SJCRH30 (cell line): ENCODE measurements around the gene PCCA. TPM values are rescaled to one million over a fixed set of nuclear protein-coding genes. Genes with fewer than 3 reads are reported as not detected.

Experiments used
- DNase-seq, 2 experiments: peaks; one replicate each; pipeline ENCODE4 v3.0.0-alpha.2; 2015 to 2020
- H3K27ac ChIP-seq: fragments of 250-450 bp; sonication (Bioruptor Pico); 2 replicates; pipeline ENCODE4 v1.5.1; 2020; ENCODE audit warnings: mild to moderate bottlenecking, moderate library complexity
- H3K27me3 ChIP-seq: fragments of 250-450 bp; sonication (Bioruptor Pico); 2 replicates; pipeline ENCODE4 v1.5.1; 2020; ENCODE audit warnings: mild to moderate bottlenecking, moderate library complexity
- H3K36me3 ChIP-seq: fragments of 250-450 bp; sonication (Bioruptor Pico); 2 replicates; pipeline ENCODE4 v1.5.1; 2020; ENCODE audit warnings: mild to moderate bottlenecking, moderate library complexity
- H3K4me1 ChIP-seq: fragments of 250-450 bp; sonication (Bioruptor Pico); 2 replicates; pipeline ENCODE4 v1.5.1; 2020; ENCODE audit warnings: mild to moderate bottlenecking, moderate library complexity
- H3K4me3 ChIP-seq: fragments of 250-450 bp; sonication (Bioruptor Pico); 2 replicates; pipeline ENCODE4 v1.5.1; 2020; ENCODE audit warnings: mild to moderate bottlenecking, moderate library complexity
- H3K9me3 ChIP-seq: fragments of 250-450 bp; sonication (Bioruptor Pico); replicated peaks from 2 replicates; pipeline ENCODE4 v1.5.1; 2020; ENCODE audit warnings: mild to moderate bottlenecking, moderate library complexity
- total RNA-seq: library from RNA; depleted of rRNA; stranded (reverse); fragments of >200 nt; shearing (Covaris generic); gene quantifications from 2 replicates; pipeline ENCODE4 v1.2.3, GENCODE V29; 2014

The PCCA gene
- total RNA-seq, 1 experiment from 2014 or later, result 23.4 TPM

DNA sequence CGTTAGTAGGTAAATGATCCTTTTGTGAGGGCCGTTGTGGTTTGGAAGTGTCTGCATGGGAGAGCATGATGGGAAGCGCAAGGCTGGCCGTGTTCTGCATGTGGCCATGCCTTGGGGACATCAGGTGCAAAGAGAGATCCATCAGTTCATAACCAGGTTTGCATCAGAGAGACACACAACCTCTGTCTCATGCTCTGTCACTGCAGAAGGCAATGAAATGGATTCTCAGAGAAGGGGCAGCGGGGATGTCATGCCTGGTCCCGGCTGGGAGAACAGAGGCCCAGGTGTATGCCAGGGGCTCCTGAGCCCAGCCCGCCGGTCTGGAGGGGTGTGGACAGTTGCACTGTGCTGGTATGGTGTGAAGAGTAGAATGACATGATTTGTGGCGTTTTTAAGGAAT lies 439.5 kb downstream of the PCCA start:
- Histone ChIP-seq H3K36me3 (no peaks in the 10 kb centered on the region), H3K4me3 (no peak overlapping the region), H3K27me3 (no peaks in the 10 kb centered on the region), H3K27ac (no peak overlapping the region), H3K9me3 (no peaks in the 10 kb centered on the region), H3K4me1 (no peaks in the 10 kb centered on the region)
- no peak for DNase-seq

DNA sequence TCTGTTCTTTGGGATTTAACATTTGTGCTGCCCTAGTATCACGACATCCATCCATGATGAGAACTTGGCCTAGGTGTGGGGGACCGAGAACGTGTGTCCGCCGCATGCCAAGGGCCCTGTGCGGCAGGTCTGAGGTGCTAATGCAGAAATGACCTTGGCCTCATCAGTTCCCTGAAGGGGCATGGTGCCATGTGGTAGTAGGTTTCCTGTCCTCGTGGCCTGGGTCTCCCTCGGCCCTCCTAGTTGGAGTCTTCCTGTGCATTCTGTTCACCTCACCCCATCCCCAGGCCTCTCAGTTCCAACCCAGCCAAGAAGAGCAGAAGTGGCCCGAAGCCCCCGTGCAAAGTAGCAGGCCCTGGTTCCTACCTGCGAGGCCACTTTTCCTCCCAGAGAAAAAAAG lies 439.9 kb downstream of the PCCA start:
- no peaks in the 10 kb centered on the region for H3K36me3 ChIP-seq
- no peaks in the 10 kb centered on the region for H3K4me1 ChIP-seq

DNA sequence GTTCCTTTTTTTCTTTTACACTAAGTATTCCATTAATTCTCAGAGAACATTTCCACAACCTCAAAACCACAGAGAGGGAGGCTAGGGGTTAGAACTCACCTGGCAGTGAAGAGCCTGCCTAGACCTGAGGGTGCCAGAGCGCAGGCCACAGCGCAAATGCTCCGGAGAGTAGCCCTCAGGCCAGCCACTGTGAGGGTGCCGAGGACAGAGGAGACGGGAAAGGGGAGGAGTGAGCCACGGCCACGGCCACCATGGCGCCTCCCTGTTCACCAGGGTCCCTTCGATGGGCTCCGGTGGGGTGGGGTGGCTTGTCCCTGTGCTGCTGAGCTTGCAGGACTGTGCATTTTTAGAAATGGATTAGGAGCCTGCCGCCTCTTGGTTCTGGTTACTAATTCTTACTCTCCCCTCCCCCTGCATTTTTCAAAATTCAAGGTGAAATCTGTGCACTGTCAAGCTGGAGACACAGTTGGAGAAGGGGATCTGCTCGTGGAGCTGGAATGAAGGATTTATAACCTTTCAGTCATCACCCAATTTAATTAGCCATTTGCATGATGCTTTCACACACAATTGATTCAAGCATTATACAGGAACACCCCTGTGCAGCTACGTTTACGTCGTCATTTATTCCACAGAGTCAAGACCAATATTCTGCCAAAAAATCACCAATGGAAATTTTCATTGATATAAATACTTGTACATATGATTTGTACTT lies 440.9 kb downstream of the PCCA start:
- Histone ChIP-seq H3K9me3 (no peaks in the 10 kb centered on the region), H3K27ac (no peak overlapping the region), H3K36me3 (no peaks in the 10 kb centered on the region), H3K4me1 (no peaks in the 10 kb centered on the region), H3K27me3 (no peaks in the 10 kb centered on the region), H3K4me3 (no peak overlapping the region)
- no peak for DNase-seq

More for the DNA sequence above, 439.9 kb downstream of the PCCA start:
- Histone ChIP-seq H3K9me3 (no peaks in the 10 kb centered on the region), H3K4me3 (no peak overlapping the region), H3K27ac (no peak overlapping the region), H3K27me3 (no peaks in the 10 kb centered on the region)
- no peak for DNase-seq

DNA sequence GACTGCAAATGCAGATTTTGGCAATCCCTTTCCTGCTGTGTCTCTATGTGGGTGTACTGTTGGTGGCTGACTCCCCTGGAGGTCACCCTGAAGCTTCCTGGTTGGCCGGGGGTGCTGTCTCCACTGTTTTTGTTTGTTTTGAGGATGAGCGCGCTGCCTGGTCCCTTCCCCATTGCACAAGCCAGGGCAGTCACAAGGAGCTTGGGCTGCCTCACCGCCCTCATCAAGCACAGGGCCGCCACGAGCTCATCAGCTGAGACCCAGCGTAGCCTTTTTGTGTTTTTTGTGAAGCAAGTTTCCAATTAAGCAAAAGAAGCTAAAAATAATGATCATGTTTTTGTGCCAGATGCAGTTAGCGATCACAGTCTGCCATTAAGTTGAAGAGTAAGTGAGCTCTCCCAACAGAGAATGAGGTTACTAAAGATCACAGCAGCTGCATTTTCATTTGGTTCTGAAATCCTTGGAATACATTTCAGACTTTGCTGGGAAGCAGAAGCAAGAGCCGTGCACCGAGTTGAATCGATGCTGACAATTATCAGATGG lies 441.8 kb downstream of the PCCA start:
- Histone ChIP-seq H3K4me1 (no peaks in the 10 kb centered on the region), H3K9me3 (no peaks in the 10 kb centered on the region), H3K27me3 (no peaks in the 10 kb centered on the region), H3K4me3 (no peak overlapping the region), H3K27ac (no peak overlapping the region), H3K36me3 (no peaks in the 10 kb centered on the region)
- no peak for DNase-seq

DNA sequence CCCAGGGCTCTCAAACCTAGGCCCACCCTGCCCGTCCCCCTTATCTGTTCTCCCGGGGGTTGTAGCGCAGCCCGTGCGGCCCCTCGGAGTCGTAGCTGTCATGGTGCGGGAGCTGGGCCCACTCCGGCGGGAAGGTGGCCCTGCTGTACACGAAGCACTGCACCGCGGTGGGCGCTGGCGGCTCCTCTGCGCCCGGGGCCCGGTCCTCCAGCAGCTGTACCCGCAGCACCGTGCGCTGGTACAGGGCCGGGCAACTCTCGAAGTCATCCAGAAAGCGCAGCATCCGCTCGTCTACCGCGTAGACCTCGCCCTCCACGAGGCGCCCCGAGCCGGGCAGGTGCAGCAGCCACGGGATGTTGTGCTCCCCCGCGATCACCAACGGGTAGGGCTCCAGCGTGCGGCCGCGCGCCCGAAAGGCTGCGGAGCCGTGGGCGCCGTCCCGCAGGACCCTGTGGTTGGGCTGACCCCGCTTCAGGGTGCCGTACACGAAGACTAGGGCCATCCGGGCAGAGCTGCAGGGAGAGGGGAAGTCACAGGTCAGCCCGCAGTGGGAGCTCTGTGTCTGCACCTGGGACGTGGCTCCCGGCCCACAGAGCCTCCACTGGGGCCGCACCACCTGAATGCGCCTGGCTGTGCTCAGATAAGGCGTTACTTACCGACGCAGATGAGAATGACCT lies 443.3 kb downstream of the PCCA start:
- DNase-seq, result no peak
- H3K9me3 ChIP-seq, result no peaks in the 10 kb centered on the region
- H3K4me3 ChIP-seq, result no peak overlapping the region
- no peak overlapping the region for H3K27ac ChIP-seq
- no peaks in the 10 kb centered on the region for H3K27me3 ChIP-seq
- no peaks in the 10 kb centered on the region for H3K36me3 ChIP-seq
- H3K4me1 ChIP-seq, result no peaks in the 10 kb centered on the region

DNA sequence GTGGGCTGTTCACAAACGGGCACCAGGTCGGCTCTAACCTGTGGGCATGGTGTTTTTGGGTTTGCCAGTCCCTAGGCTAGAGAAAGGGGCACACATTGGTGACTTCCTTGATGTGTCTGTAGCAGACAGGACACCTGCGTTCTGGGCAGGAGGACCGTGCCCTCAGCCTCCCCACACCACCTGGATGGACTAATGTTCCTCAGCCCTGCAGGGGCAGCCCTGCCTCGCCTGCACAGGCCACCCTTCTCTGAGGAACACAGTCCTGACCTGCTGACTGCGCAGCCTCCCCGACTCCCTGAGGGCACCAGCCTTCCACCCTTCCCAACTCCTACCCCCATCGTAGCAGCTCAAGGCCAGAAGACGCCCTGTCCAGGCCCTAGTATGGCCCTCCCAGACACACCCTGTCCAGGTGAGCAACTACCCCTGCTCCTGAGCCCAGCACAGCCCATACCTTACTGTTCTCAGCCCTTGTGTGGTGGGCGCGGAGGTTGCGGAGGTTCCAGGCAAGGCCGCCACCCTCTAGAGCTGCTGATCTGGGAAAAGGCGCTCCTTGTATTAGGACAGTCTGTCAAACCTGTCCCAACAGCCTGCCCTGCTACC lies 444.0 kb downstream of the PCCA start:
- H3K4me3 ChIP-seq, result no peak overlapping the region
- H3K9me3 ChIP-seq, result no peaks in the 10 kb centered on the region
- no peaks in the 10 kb centered on the region for H3K36me3 ChIP-seq
- H3K4me1 ChIP-seq, result no peaks in the 10 kb centered on the region
- DNase-seq, result no peak
- no peaks in the 10 kb centered on the region for H3K27me3 ChIP-seq
- no peak overlapping the region for H3K27ac ChIP-seq

DNA sequence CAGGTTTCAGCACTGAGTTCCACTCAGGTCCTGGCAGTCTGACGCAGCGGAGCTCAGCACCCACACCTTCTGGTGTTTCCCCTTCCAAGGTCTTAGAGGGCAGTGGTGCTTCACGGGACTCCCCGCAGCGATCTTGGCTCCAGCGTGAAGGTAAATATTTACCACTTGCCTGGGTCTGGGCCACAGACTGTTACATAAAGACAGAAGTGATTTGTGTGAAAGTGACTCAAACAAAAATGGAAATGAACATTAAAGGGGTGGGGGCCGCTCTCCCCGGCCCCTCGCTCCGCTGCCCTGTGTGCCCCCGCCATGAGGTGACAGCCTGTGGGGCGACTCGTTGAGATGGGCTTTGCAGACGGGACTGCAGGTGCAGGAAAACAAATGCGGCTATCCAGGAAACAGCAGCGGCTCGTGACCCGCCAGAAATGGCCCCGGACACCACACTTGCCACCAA lies 444.7 kb downstream of the PCCA start:
- Histone ChIP-seq H3K4me3 (no peak overlapping the region), H3K27ac (no peak overlapping the region), H3K4me1 (no peaks in the 10 kb centered on the region), H3K9me3 (no peaks in the 10 kb centered on the region), H3K36me3 (no peaks in the 10 kb centered on the region), H3K27me3 (no peaks in the 10 kb centered on the region)
- DNase-seq, result no peak

DNA sequence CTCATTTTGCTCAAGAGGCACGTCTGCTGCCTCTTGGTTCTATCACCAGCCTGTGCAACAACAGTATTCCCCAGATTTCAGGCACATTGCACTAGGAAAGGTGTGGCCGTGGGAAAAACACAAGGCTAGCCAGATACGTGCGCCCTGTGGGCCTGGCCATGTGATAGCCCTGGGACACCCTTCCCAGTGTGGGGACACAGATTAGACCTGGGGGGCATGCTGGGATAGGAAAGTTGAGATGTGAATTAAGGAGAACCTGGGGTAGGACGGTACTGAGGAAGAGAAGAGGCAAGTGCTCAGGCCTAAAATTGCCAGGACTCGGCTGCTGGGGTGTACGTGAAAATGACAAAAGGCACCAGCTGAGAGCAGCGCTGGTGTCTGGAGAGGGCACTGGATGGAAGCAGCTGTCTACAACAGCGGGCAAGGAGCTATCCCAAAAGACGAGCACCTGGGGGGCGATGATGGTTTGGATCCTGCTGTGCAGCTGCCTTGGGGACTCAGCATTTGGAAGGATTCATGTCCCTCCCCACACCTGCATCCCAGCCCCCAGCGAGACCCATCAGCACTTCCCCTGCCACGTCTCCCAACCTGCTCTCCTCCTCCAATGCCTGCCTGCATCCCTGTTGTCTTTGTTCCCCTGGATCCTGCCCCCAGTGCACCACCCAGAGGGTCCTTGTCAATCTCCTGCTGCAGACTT lies 445.4 kb downstream of the PCCA start:
- H3K4me3 ChIP-seq, result no peak overlapping the region
- H3K27ac ChIP-seq, result no peak overlapping the region
- H3K4me1 ChIP-seq, result no peaks in the 10 kb centered on the region
- H3K9me3 ChIP-seq, result no peaks in the 10 kb centered on the region
- H3K36me3 ChIP-seq, result no peaks in the 10 kb centered on the region
- no peaks in the 10 kb centered on the region for H3K27me3 ChIP-seq
- DNase-seq, result no peak

DNA sequence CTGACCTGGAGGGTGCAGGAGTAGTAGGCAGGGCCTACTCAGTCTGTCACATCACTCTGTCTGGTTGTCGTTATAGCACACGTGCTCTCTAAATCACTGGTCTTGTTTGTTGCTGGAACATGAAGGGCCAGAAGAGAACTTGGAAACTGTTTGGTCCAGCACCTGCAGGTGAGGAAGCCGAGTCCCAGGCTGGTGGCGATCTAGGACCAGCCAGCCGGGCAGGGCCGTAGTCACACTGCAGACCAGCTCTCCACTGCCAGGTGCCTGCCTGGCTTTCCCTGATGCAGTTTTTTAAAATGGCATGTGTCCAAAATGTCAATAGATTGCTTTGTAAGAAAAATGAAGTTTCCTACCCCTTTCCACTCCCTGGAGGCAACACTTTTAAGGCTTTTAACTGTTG lies 446.0 kb downstream of the PCCA start:
- no peak for DNase-seq
- H3K27me3 ChIP-seq, result no peaks in the 10 kb centered on the region
- no peak overlapping the region for H3K27ac ChIP-seq
- H3K4me1 ChIP-seq, result no peaks in the 10 kb centered on the region
- H3K9me3 ChIP-seq, result no peaks in the 10 kb centered on the region
- no peak overlapping the region for H3K4me3 ChIP-seq
- H3K36me3 ChIP-seq, result no peaks in the 10 kb centered on the region

DNA sequence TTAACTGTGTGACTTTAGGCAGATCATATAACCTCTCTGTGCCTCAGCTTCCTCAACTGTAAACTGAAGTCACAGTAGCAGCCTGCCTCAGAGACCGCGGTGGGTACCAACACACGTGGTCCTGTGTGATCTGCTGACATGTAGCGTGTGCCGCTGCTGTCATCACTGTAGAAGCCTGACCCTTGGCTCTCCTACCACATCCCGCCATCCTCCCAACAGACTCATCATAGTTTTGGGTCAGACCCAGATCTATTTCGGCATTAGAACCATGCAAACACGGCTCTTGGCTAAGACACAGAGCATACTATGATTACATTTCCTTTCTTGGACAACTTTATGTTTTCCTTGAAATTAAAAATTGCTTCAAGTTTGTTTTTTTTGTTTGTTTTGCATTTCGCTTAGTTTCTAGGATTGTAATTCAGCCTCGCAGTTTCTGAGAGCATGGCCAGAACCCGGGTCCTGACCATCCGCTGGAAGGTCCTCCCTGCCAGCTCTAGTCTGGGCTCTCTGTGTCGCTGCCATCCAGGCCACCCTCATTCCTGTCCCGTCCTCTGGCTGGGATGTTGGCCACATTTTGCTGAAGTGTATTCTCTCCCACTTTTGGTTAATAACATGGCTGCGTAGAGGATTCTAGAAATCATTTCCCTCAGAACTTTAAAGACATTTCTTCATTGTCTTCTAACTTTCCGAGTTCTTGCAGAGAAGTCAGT lies 446.7 kb downstream of the PCCA start:
- Histone ChIP-seq H3K9me3 (no peaks in the 10 kb centered on the region), H3K4me1 (no peaks in the 10 kb centered on the region), H3K36me3 (no peaks in the 10 kb centered on the region), H3K27me3 (no peaks in the 10 kb centered on the region), H3K4me3 (no peak overlapping the region), H3K27ac (no peak overlapping the region)
- DNase-seq, result no peak

DNA sequence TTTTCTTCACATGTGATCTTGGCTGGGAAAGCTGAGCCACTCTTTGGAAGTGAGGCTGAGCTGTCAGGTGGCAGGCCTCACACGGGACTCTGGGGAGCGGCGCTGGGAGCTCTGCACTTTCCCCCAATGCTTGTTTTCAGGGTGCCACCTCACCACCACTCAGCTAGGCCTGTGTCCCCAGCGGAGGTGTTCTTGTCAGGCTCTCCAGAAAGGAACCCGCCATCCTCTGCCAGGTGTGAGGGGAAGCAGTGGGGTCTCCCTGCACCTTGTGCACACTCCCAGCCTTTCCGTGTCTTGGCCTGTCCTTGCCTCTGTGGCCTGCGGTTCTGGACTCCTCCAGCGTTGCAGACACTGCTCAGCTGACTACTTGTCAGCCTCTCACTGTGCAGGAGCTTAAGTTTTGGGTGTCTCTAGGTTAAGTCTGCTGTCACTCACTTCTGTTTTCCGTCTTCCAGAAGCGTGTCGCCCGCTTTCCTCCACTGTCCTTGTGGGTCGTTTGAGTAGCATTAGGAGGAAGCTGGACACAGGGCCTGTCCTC lies 447.8 kb downstream of the PCCA start:
- Histone ChIP-seq H3K27ac (no peak overlapping the region), H3K9me3 (no peaks in the 10 kb centered on the region), H3K27me3 (no peaks in the 10 kb centered on the region), H3K4me3 (no peak overlapping the region), H3K36me3 (no peaks in the 10 kb centered on the region), H3K4me1 (no peaks in the 10 kb centered on the region)
- DNase-seq, result no peak

DNA sequence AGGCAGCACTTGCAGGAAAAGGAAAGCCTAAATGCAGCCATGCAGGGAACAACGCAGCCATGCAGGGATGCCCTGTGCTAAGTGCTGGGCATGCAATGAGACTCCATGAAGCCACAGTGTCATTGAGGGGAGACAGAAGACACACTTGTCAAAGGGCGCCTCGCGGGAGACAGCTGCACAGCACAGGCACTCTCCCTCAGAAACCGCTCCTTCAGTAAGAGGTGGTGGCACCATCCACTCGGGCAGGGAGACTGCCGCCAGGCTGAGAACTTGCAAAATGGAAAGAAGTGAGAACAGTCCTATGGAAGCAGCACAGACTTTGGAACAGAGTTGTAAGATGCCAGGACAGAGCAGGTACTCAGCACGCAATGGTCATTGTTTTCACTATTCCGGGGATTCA lies 448.6 kb downstream of the PCCA start:
- Histone ChIP-seq H3K27me3 (no peaks in the 10 kb centered on the region), H3K4me1 (no peaks in the 10 kb centered on the region), H3K36me3 (no peaks in the 10 kb centered on the region), H3K4me3 (no peak overlapping the region), H3K9me3 (no peaks in the 10 kb centered on the region), H3K27ac (no peak overlapping the region)
- DNase-seq, result no peak

DNA sequence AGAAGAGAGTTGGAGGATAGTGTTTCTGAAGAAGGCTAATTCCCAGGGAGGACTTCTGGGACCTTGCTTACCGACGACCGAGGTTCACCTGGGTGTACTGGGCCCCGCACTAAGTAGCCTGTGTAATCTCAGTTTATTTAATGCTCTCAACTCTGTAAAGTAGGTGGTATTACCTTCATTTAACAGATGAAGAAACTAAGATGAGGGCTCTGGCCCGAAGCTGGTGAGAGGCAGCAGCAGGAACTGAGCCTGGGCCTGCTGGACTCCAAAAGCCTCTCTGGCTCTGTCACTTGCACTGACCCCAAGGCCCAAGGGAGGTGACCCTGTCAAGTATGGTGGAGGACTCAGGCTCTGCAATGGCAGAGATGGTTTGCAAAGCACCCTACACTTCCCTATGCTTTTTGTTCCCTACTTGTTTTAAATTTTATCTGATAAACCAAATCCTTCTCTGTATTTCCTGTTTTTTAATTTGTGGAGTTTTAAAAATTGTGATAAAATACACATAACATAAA lies 449.1 kb downstream of the PCCA start:
- Histone ChIP-seq H3K27me3 (no peaks in the 10 kb centered on the region), H3K9me3 (no peaks in the 10 kb centered on the region), H3K27ac (no peak overlapping the region), H3K36me3 (no peaks in the 10 kb centered on the region), H3K4me3 (no peak overlapping the region), H3K4me1 (no peaks in the 10 kb centered on the region)
- no peak for DNase-seq

DNA sequence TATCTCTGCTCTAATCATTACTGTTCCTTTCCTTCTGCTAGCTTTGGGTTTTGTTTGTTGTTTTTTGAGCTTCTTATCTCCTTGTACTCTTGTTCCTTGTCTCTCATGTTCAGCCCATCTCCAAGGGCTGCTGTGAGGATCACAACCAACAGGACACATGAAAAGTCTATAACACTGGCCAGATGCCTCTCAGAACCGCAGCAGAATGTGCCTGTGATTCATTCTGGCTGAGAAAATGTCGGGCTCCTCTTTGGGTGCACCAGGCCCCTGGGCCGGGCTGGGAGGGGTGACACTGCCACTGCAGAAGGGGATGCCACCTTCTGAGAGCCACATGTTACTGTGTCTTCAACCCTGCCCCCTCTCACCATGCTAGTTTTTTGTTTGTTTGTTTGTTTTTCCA lies 451.7 kb downstream of the PCCA start:
- Histone ChIP-seq H3K27me3 (no peaks in the 10 kb centered on the region), H3K4me1 (no peaks in the 10 kb centered on the region), H3K4me3 (no peak overlapping the region), H3K9me3 (no peaks in the 10 kb centered on the region), H3K27ac (no peak overlapping the region), H3K36me3 (no peaks in the 10 kb centered on the region)
- DNase-seq, result no peak
